HG02759 (cell line): ENCODE data around the gene HSPD1.

ENCODE experiments used
- ATAC-seq: cut with Tn5 transposase; IDR thresholded peaks from one replicate; pipeline ENCODE4 v1.9.1; 2021; ENCODE audit warnings: mild to moderate bottlenecking, moderate library complexity; ENCODE audit not compliant: unreplicated experiment

HSPD1 gene

GRCh38 chr2:197499594-197500502 lies at the start of gene HSPD1, which contains the start of gene HSPE1:
TSS of gene HSPD1 (minus strand) at chr2:197499840. CDS start at chr2:197498848, 992 bp downstream.
TSS of gene HSPE1 (plus strand) at chr2:197500379. CDS start at chr2:197500437, 58 bp downstream.
- ATAC-seq = peak; percentile 82

DNA sequence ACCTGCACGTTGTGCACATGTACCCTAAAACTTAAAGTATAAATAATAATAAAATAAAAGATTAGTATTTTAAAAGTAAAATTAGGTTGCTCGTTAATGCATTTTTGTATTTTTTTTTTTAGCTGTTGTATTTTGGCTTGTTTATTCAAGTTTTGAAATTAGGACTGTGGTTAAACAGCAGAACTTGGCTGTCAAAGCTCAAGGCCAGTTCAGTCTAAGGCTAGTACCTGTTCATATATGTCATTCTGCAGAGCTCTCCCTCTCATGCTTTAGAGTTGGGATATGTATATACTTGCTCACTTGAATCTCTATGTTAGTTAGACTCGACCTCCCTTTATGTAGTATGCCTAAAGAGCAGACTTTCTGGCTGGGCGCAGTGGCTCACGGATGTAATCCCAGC lies 48.9 kb upstream of the HSPD1 start:
- ATAC-seq = no peak

DNA sequence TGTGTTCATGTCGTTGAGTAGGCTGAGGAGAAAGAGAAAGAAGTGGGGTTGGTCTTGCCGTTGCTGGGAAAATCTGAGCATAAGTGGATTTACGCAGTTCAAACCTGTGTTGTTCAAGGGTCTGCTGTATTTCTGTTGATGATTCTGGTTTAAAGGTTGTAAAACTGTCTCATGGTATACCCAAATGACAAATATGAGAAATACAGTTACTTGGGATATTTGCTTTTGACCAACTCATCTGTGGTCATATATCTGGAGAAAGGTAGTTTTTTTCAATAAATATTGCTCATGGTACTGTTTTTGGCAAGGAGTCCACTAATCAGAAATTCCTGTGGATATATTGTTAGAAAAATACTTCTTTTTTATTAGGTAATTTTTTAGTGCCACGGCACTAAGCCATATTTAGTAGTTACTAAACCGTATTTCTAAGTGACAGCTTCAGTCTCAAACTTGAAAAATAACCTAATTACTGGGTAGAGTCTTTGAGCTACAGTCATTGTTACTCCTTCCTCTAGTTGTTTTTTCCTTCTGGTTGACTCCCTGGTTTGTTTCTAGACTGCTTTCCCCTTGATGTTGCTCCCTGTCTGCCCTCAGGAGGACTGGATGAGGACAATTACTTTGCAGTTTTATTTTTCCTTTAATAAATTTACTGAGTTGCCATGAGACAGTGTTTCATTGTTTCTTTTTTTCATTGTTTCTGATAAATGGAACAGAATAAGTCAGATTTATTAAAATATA lies 47.7 kb upstream of the HSPD1 start:
- no peak for ATAC-seq

- ATAC-seq = no peak
These were observed 43.6 kb upstream of the HSPD1 start for GRCh38 chr2:197543206-197543605.

DNA sequence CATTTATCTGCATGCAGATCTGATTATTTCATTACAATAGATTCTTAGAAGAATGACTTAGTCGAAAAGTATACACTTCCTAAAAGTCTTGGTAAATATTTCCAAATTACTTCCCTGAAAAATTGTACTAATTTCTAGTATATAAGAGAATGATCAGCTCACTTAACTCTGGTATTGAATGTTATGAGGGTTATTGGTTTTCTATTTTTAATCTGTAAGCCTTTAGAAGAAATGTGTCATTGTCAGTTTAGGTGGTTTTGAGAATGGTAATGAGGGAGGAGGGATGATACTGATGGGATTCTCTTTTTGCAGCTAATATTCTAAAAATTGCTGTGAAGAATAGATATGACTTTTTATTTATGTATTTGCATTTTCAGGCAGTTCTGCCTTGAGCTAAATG lies 40.1 kb upstream of the HSPD1 start:
- ATAC-seq = no peak

DNA sequence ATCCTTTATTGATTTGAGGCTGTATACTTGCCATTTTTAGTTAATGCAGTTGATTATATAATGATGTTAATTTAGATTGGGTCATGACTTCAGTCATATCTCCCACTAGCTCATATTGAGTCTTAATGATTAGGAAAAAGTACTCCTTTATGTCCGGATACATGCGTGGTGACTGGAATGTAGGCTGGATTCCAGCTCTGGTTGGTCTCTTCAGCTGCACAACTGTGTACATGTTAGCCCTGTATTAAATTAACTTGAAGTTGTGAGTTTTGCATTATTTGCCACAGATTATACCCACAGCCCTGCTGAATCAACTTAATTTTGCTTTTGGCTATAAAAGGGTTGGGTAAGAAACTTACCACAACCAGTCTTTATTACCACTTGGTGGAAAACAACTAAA lies 38.8 kb upstream of the HSPD1 start:
- ATAC-seq = no peak

GRCh38 chr2:197517150-197517549 lies 17.5 kb upstream of the HSPD1 start:
- ATAC-seq = no peak

- peak; percentile 8 for ATAC-seq
These were observed 16.7 kb upstream of the HSPD1 start for GRCh38 chr2:197516393-197516761.

GRCh38 chr2:197515739-197516392 lies 16.2 kb upstream of the HSPD1 start, which contains the start of gene MOB4:
TSS of gene MOB4 (plus strand) at chr2:197516066. CDS start at chr2:197516087, 21 bp downstream.
- ATAC-seq = peak; percentile 95

GRCh38 chr2:197515315-197515738 lies 15.7 kb upstream of the HSPD1 start:
- ATAC-seq = peak; percentile 1

DNA sequence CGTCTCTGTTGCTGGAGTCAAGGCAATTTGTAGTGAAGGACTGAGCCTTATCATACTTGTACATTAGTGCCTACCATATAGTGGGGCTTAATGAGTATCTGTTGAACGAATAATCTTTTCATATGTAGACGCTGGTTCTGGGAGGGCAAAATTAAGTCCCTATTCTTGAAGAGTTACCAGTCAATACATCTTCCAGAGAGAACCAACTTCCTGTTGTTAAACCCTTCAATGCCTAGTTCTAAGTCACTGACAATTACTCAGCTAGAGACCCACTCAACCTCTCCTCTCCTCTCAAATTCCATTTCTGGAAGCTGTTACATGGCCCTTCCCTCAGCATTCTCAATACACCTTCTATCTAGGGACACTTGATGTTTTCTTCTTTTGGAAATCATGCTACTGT lies 15.1 kb upstream of the HSPD1 start:
- ATAC-seq = no peak

GRCh38 chr2:197513915-197514314 lies 14.3 kb upstream of the HSPD1 start:
- ATAC-seq = no peak

DNA sequence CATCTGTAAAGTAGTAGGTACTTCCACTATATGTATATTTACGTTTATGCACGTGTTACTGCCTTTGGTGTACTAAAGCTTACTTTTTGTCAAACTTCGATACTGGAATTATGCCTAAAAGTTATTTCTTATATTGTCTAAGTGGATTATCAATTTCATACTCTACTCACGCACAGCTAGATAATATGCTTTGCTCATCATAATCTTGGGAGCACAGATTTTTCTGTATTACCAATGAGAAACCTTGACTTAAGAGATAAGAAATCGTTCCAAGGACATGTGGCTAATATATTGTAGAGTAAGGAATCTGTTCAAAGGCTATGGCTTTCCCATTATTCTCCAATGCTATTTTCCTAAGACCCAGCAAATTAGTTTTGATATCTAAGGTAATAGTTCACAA lies 7.0 kb upstream of the HSPD1 start:
- ATAC-seq = no peak

- ATAC-seq = no peak
These were observed 4.9 kb upstream of the HSPD1 start for GRCh38 chr2:197504512-197504911.

DNA sequence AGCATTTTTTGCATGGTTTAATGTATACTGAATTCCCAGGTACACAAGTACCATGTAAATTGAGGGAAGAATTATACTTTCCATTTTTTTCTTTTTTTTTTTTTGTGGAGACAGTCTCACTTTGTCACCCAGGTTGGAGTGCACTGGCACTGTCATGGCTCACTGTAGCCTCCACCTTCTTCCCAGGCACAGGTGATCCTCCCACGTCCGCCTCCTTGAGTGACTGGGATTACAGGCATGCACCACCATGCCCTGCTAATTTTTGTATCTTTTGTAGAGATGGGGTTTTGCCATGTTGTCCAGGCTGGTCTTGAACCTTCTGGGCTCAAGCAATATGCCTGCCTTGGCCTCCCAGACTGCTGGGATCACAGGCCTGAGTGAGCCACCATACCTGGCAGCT lies 4.4 kb upstream of the HSPD1 start:
- ATAC-seq = no peak

DNA sequence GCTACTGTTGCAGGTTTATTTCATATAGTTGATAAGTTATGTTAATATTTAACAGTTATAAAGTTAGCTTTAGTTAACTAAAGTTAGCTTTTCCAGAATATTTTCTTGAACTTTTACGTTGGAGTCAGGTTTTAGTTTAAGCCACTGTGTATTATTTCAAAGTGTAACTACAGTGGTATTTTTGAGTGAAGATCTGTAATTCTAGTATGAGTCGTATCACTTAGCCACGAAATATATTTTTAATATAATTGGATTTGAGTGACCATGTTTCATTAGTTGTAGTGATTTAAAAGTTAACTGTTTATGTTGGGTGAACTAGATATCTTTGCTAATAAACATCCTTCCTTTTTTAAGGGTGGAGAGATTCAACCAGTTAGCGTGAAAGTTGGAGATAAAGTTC lies 3.0 kb upstream of the HSPD1 start:
- no peak for ATAC-seq

GRCh38 chr2:197502201-197502600 lies 2.6 kb upstream of the HSPD1 start:
- no peak for ATAC-seq

DNA sequence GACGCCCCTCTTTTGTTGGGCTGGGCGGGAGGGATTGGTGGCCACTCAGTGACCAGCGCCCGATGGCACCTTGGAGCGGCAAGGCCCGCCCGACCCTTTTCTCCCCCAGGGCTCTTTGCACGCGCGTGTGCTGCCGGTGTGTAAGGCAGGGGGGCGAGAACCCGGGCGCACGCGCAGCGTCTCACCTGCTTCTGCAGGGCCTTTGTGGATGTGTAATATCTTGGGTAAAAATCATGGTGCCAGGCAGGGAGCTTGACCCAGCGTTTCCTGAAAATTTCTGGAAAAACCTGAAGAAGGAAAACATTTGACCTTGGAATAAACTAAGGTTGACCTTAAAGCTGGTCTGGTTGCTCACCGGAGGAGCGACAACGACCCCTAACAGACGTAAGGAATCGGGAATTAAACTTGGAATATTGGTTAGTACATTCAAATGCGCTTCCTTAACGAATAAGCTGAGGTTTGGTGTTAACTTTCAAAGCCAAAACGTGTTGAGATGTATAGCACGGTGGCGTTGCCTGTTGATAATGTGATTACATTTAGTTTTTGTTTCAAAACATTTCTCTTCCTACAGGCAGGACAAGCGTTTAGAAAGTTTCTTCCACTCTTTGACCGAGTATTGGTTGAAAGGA lies 977 bp upstream of the HSPD1 start:
- peak; percentile 4 for ATAC-seq

DNA sequence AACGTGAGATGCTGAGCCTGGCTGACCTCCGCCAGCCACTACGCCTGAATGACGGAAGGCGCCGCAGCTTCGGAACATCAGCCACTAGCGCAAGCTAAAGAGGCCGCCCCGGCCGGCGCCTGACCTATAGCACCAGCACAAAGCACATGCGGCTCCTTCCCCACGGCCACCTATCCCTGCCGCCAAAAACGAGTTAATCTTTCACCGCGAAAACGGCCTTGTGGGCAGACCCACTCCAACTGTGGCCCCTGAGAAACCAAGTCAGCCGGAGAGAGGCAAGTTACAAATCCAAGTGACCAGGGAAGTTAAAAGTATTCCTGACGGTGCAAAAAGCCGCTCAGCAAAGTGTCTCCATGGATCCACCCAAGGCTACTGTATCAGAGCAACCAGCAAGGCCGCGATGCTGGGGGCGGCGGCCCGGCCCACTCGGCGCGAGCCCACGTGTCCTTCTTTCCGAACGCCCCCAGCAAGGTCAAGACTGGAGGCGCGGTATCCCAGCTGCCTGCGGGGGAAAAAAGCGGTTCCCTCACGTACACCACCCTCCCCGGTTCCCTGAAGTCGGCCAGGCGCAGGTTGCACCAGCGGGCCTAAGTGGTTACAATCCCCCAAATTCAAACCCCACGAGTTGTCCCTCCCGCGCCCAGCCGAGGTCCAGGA lies 575 bp downstream of the HSPD1 start:
- ATAC-seq = peak; percentile 18

DNA sequence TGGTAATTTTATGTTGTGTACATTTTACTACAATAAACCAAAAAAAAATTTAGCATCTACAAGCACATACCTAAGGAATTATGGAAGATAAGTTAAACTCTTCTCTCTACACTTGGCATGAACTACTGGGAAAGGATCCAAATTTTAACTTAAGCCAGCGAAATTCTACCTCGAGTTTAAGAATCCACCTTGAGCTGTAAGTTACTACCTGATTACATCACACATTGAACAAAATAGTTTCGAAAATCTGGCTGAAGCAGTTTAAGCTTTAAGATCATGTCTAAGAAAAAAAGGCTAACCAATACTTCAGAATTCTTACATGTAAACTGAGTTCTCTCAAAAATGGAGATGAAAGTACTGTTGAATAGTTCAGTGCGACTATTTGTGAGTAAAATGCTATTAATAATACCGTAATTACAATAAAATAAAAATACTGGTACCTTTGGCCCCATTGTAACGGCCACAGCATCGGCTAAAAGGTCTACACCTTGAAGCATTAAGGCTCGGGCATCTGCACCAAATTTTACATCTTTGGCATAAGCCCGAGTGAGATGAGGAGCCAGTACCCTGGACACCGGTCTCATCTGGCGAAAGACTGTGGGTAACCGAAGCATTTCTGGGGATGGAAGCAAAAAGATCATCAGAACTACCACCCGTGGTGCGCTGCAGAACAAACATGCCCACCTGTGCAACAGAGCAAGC lies 1.3 kb downstream of the HSPD1 start:
- ATAC-seq = no peak
